Measurements from ENCODE around the gene PCDH9.

Gene PCDH9

GRCh38 chr13:66543780-66544179, 686.4 kb downstream of the PCDH9 start:
- TF ChIP-seq SPI1 (IDR thresholded peaks at IDR 0.05; ENCODE audit: borderline replicate concordance, low read depth): no peak
- TF ChIP-seq REST (IDR thresholded peaks at IDR 0.05; ENCODE audit: insufficient replicate concordance, low read depth): no peak
- TF ChIP-seq, protein P1, sequence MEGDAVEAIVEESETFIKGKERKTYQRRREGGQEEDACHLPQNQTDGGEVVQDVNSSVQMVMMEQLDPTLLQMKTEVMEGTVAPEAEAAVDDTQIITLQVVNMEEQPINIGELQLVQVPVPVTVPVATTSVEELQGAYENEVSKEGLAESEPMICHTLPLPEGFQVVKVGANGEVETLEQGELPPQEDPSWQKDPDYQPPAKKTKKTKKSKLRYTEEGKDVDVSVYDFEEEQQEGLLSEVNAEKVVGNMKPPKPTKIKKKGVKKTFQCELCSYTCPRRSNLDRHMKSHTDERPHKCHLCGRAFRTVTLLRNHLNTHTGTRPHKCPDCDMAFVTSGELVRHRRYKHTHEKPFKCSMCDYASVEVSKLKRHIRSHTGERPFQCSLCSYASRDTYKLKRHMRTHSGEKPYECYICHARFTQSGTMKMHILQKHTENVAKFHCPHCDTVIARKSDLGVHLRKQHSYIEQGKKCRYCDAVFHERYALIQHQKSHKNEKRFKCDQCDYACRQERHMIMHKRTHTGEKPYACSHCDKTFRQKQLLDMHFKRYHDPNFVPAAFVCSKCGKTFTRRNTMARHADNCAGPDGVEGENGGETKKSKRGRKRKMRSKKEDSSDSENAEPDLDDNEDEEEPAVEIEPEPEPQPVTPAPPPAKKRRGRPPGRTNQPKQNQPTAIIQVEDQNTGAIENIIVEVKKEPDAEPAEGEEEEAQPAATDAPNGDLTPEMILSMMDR (IDR thresholded peaks at IDR 0.05; ENCODE audit: insufficient read depth, low read length): no peak
- TF ChIP-seq POLR2AphosphoS5 (IDR thresholded peaks at IDR 0.05; ENCODE audit: low read depth): no peak
- no peak for TF ChIP-seq GABPA (IDR thresholded peaks at IDR 0.05; ENCODE audit: low read depth)
- Histone ChIP-seq H3K27me3 (ENCODE audit: insufficient read depth, poor library complexity, severe bottlenecking) (no peaks in the 10 kb centered on the region), H3K4me3 (replicated peaks; ENCODE audit: insufficient read depth, low read length) (no peak overlapping the region), H3K27ac (replicated peaks) (no peak overlapping the region)
- DNase-seq (ENCODE audit: low read depth in 1 of 2, low spot score in 1 of 2): no peak

DNA sequence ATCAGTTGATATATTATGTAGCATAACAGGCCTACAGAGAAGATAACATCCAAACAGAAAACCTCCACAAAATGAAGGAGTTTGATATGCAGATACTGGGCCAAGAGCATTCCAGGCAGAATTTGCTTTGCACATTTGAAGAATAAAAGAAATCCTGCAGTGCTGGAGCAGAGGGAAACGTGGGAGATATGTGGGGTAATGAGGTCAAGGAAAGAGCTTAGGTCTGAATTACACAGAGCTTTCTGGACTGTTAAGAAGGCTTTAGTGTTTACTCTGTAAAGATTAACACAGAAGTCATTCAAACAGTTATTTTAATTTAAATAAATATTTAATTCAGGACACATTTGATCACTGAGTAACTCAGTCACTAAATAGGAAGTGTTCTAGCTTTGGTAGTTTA, 692.7 kb downstream of the PCDH9 start:
- H3K27ac ChIP-seq (replicated peaks): no peak overlapping the region
- no peak overlapping the region for H3K4me3 ChIP-seq (replicated peaks; ENCODE audit: insufficient read depth, low read length)
- DNase-seq (ENCODE audit: low read depth in 1 of 2, low spot score in 1 of 2): no peak
- H3K27me3 ChIP-seq (ENCODE audit: insufficient read depth, poor library complexity, severe bottlenecking): no peaks in the 10 kb centered on the region
- TF ChIP-seq, protein P1 (IDR thresholded peaks at IDR 0.05; ENCODE audit: insufficient read depth, low read length): no peak
- TF ChIP-seq SPI1 (IDR thresholded peaks at IDR 0.05; ENCODE audit: borderline replicate concordance, low read depth) (no peak), POLR2AphosphoS5 (IDR thresholded peaks at IDR 0.05; ENCODE audit: low read depth) (no peak), REST (IDR thresholded peaks at IDR 0.05; ENCODE audit: insufficient replicate concordance, low read depth) (no peak), GABPA (IDR thresholded peaks at IDR 0.05; ENCODE audit: low read depth) (no peak)

- Histone ChIP-seq H3K4me3 (replicated peaks; ENCODE audit: insufficient read depth, low read length) (no peak overlapping the region), H3K27me3 (ENCODE audit: insufficient read depth, poor library complexity, severe bottlenecking) (no peaks in the 10 kb centered on the region), H3K27ac (replicated peaks) (no peak overlapping the region)
- no peak for DNase-seq (ENCODE audit: low read depth in 1 of 2, low spot score in 1 of 2)
- TF ChIP-seq SPI1 (IDR thresholded peaks at IDR 0.05; ENCODE audit: borderline replicate concordance, low read depth) (no peak), REST (IDR thresholded peaks at IDR 0.05; ENCODE audit: insufficient replicate concordance, low read depth) (no peak), GABPA (IDR thresholded peaks at IDR 0.05; ENCODE audit: low read depth) (no peak), POLR2AphosphoS5 (IDR thresholded peaks at IDR 0.05; ENCODE audit: low read depth) (no peak)
- TF ChIP-seq, protein P1 (IDR thresholded peaks at IDR 0.05; ENCODE audit: insufficient read depth, low read length): no peak
Measured at GRCh38 chr13:66536746-66537145, 693.4 kb downstream of the PCDH9 start.
